Measurements from ENCODE around the gene CASP7. TPM values are rescaled to one million over a fixed set of nuclear protein-coding genes. Genes with fewer than 3 reads are reported as not detected.

The CASP7 gene
- polyA plus RNA-seq, 1 donor from 2014 or later: 0.77 TPM

DNA sequence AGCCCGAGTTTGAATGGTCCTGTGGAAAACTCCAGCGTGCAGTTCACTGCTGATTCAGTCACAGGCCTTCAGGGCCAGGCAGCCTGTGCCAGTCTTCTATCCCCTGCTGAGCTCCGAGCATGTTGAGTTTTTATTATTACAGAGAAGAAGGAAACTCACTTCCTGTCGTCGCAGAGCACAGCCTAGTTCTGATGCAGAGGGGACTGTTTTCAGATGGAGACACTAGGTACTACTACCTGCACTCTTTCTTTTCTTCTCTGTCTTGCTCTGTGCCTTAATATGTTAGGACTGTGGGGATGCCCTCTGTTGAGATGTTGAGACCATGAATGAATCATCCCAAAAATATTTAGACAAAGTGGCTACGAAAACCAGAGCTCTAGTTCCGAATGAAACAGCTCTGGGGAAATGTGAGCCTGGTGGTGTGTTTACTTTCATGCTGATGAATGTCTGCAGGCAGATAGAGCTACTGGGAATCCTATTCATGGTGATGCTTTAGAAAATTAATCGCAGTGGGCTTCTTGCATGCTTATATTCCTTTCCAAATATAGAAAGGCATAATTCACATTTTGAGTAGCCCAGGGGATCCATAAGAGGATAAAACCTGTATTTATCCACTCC, 29.6 kb downstream of the CASP7 start:
- H3K27ac ChIP-seq (ENCODE audit: low read length): no peak overlapping the region
- H3K9me2 ChIP-seq (ENCODE audit: insufficient read depth, low read length): no peaks in the 10 kb centered on the region
- no peak overlapping the region for H3K4me3 ChIP-seq (ENCODE audit: low read length)
- H3F3A ChIP-seq (ENCODE audit: insufficient read depth, low read length, poor library complexity, severe bottlenecking): no peaks in the 10 kb centered on the region
- no peaks in the 10 kb centered on the region for H3K79me2 ChIP-seq (replicated peaks; ENCODE audit: insufficient read depth, low read length)
- H3K27me3 ChIP-seq (ENCODE audit: insufficient read depth, low read depth, low read length): no peaks in the 10 kb centered on the region
- no peaks in the 10 kb centered on the region for H3K36me3 ChIP-seq (ENCODE audit: insufficient read depth, low read length)
- no peak overlapping the region for H3K4me2 ChIP-seq (ENCODE audit: low read length)
- H4K20me1 ChIP-seq (ENCODE audit: insufficient read depth): no peaks in the 10 kb centered on the region
- H3K9me3 ChIP-seq (ENCODE audit: low read length): no peaks in the 10 kb centered on the region
- no peak overlapping the region for H3K9ac ChIP-seq (ENCODE audit: low read length)
- H2AFZ ChIP-seq (ENCODE audit: low read depth, low read length): no peak overlapping the region
- TF ChIP-seq SMC3 (conservative IDR thresholded peaks at IDR 0.05; ENCODE audit: poor library complexity): no peak
- no peak for TF ChIP-seq REST (IDR thresholded peaks at IDR 0.05; ENCODE audit: borderline replicate concordance)
- TF ChIP-seq, protein P1, sequence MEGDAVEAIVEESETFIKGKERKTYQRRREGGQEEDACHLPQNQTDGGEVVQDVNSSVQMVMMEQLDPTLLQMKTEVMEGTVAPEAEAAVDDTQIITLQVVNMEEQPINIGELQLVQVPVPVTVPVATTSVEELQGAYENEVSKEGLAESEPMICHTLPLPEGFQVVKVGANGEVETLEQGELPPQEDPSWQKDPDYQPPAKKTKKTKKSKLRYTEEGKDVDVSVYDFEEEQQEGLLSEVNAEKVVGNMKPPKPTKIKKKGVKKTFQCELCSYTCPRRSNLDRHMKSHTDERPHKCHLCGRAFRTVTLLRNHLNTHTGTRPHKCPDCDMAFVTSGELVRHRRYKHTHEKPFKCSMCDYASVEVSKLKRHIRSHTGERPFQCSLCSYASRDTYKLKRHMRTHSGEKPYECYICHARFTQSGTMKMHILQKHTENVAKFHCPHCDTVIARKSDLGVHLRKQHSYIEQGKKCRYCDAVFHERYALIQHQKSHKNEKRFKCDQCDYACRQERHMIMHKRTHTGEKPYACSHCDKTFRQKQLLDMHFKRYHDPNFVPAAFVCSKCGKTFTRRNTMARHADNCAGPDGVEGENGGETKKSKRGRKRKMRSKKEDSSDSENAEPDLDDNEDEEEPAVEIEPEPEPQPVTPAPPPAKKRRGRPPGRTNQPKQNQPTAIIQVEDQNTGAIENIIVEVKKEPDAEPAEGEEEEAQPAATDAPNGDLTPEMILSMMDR (IDR thresholded peaks at IDR 0.05; ENCODE audit: poor library complexity, severe bottlenecking): no peak
- TF ChIP-seq EZH2 (IDR thresholded peaks at IDR 0.05; ENCODE audit: borderline replicate concordance, insufficient read depth, low read length, poor library complexity, severe bottlenecking): no peak
- no peak for TF ChIP-seq RAD21 (conservative IDR thresholded peaks at IDR 0.05)
- no peak for TF ChIP-seq POLR2AphosphoS5 (IDR thresholded peaks at IDR 0.05)
- TF ChIP-seq MXI1 (conservative IDR thresholded peaks at IDR 0.05; ENCODE audit: poor library complexity, severe bottlenecking): no peak
- no peak for TF ChIP-seq TAF1 (IDR thresholded peaks at IDR 0.05; ENCODE audit: low read depth)
- no peak for TF ChIP-seq EP300 (conservative IDR thresholded peaks at IDR 0.05; ENCODE audit: poor library complexity, severe bottlenecking)

DNA sequence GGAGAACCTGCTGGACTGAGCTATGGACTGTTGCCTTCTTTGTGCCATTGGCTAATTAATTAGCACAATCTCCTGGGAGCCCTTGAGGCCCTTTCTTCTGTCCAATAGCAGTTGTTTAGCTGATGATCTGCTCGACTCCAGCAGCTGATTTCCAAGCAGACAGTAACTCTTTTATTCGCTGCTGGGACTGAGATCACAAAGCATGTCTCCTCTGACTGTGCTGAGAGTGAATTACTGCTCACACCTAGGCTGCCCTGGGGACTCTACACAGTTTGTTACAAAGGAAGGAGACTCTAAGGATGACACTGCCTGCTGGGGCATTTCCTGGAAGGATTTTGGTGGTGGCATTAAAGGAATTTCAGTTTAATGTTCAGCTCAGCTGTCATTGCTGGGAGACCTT, 31.4 kb downstream of the CASP7 start:
- no peak overlapping the region for H3K9ac ChIP-seq (ENCODE audit: low read length)
- H3K9me3 ChIP-seq (ENCODE audit: low read length): no peaks in the 10 kb centered on the region
- no peaks in the 10 kb centered on the region for H3K27me3 ChIP-seq (ENCODE audit: insufficient read depth, low read depth, low read length)
- no peaks in the 10 kb centered on the region for H3K79me2 ChIP-seq (replicated peaks; ENCODE audit: insufficient read depth, low read length)
- no peaks in the 10 kb centered on the region for H3K9me2 ChIP-seq (ENCODE audit: insufficient read depth, low read length)
- no peaks in the 10 kb centered on the region for H4K20me1 ChIP-seq (ENCODE audit: insufficient read depth)
- no peak for TF ChIP-seq REST (IDR thresholded peaks at IDR 0.05; ENCODE audit: borderline replicate concordance)
- no peak for TF ChIP-seq TAF1 (IDR thresholded peaks at IDR 0.05; ENCODE audit: low read depth)
- TF ChIP-seq EZH2 (IDR thresholded peaks at IDR 0.05; ENCODE audit: borderline replicate concordance, insufficient read depth, low read length, poor library complexity, severe bottlenecking): no peak
- no peak for TF ChIP-seq RAD21 (conservative IDR thresholded peaks at IDR 0.05)
- no peak for TF ChIP-seq POLR2AphosphoS5 (IDR thresholded peaks at IDR 0.05)
- H3F3A ChIP-seq (ENCODE audit: insufficient read depth, low read length, poor library complexity, severe bottlenecking): no peaks in the 10 kb centered on the region
- no peak overlapping the region for H3K4me2 ChIP-seq (ENCODE audit: low read length)
- H3K27ac ChIP-seq (ENCODE audit: low read length): no peak overlapping the region
- no peaks in the 10 kb centered on the region for H3K36me3 ChIP-seq (ENCODE audit: insufficient read depth, low read length)
- no peak overlapping the region for H3K4me3 ChIP-seq (ENCODE audit: low read length)
- H2AFZ ChIP-seq (ENCODE audit: low read depth, low read length): no peak overlapping the region
